Activated T-helper 1 cell treated with Interleukin-2 at 50 U/mL for 16 hours (primary cell): Measurements from ENCODE around the gene TBX1.

Source experiments
- DNase-seq: peaks from one replicate; pipeline ENCODE4 v3.0.0-alpha.2; 2020; ENCODE audit warnings: low read depth

Gene TBX1

DNA sequence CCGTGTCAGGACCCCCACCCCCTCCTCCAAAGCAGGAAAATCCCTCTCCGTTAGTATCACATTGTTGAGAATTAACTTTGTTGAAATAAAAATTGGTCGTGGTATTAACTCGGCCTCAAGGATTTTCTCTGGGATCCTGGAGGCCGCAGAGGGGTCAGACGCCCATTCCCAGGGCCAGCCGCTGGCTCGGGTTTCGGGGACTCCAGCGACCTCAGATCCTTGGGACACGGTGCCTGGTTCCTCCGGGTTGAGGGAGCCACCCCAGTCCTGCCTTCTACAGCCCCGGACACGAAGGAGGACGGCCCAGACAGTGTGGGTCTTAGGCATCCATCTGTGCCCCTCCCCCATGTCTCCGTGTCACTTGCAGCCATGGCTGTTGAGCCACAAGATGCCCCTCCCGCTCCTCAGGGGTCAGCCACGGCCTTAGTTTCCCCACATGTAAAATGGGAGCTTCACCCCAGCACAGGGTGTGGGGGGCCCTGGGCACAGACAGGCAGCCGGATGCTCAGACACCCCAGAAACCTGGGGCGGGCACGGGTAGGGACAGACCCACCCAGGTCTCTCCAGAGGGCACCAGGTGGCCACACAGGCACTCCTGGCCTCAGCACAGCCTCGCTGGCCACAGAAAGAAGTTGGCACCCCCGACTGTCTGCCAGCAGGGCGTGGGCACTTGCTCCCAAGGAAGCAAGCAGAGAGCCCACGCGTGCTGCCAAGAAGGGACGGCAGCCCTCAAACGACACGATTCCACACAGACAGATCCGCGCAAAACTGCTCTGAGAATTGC, 21.7 kb upstream of the TBX1 start:
- no peak for DNase-seq

DNA sequence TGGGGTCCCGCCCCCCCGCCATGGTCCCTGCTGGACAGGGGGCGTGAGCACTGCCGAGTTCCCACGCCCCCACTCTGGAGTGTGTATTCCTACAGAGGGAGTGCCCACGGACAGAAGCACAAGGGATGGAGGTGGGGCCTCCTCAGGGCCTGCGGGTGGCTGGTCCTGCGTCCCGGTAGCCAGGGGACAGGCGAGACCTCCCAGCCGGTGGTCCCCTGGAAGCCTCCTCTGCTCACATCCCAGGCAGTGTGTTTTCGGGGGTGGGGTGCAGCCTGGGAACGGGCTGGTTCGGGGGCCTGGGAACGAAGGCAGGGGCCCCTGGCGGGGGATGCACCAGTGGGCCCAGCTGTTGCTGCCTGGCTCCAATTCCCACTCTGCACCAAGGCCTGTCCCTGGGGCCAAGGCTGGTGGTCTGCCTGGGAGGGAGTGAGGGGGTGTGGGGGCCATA, 21.1 kb upstream of the TBX1 start:
- no peak for DNase-seq

DNA sequence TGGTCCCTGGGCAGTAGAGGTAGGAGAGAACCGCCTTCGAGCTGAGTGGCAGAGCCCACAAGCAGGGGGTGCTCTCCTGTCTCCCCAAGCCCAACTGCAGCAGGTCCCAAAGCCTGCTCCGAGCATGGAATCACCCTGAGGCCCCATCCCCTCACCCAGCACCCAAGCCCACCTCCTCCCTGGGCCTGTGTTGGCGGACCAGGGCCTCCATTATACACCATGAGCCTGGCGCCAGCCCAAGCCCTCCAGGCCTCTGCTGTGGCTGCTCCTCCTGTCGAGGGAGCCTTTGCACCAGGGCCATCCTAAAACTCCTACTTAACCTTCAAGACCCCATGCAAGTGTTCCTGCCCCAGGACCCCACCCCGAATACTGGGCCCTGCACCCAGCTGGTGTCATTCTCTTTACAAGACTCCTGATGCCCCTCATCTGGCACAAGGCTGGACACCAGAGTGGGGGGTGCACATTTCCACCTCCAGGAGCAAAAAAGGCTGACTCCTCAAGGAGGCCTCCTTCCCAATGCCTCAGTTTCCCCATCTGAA, 20.6 kb upstream of the TBX1 start:
- DNase-seq, result no peak

DNA sequence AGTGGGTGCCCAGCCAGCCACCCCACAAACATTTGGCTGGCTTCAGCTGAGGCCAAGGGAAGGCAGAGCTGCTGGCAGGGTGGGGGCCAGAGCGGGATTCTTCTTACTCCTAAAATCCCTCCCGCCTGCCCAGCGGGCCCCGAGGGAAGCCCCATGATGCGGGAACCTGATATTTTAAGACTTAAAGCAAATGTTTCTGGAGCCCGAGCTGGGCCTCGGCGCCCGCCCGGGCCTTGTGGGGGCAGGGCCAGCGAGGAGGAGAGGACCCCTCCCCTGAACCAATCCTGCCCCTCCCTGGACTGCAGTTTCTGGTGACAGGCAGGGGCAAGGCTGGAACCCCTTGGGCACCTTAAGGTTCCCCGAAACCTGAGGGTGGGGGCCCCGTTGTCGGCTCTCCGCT, 20.0 kb upstream of the TBX1 start:
- no peak for DNase-seq

GRCh38 chr22:19741053-19741452, 19.5 kb upstream of the TBX1 start:
- no peak for DNase-seq

DNA sequence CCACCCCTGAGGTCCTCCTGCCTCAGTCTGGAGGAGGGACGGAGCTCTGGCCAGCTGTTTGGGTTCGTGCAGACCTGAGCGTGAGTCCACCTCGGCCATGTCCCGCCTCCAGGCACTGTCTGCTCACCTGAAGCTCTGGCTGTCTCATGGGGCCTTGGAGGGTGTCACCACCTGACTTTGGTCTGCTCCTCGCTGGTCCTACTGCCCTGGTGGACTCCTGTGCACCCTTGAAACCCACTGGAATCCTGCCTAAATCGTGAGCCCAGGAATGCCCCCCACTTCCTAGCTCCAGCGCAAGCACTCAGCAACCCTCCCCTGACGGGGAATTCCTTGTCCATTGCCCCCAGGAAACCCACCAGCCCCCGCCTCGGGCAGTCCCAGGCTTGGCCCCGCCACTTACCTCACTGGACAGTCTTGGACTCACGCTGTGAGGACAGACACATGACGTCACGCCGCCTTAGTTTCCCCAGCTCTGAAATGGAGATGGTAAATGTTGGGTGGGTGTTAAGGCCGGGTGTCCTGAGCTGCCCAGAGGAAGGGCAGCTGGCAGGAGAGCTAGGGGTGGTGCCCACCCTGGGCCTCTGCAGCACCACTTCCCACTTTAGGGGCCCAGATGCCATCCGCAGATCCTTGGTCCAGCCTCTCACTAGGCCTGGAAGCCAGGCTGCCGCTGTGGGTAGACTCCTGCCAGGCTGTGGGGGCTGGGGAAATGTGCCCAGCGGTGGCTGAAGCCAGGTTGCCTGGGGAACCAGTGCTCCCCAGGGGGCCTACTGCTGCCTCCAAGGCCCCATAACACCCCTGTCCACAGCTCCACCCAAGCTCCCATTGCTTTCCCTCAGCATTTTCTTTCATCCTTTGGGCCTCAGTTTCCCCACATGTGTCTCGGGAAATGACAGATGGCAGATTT, 18.2 kb upstream of the TBX1 start:
- no peak for DNase-seq

- DNase-seq, result no peak
These were observed 17.5 kb upstream of the TBX1 start for GRCh38 chr22:19743081-19743480.

- no peak for DNase-seq
These were observed 16.9 kb upstream of the TBX1 start for GRCh38 chr22:19743651-19744050.

- no peak for DNase-seq
These were observed 16.1 kb upstream of the TBX1 start for GRCh38 chr22:19744350-19745006.

- DNase-seq, result no peak
These were observed 15.2 kb upstream of the TBX1 start for GRCh38 chr22:19745155-19746101.

DNA sequence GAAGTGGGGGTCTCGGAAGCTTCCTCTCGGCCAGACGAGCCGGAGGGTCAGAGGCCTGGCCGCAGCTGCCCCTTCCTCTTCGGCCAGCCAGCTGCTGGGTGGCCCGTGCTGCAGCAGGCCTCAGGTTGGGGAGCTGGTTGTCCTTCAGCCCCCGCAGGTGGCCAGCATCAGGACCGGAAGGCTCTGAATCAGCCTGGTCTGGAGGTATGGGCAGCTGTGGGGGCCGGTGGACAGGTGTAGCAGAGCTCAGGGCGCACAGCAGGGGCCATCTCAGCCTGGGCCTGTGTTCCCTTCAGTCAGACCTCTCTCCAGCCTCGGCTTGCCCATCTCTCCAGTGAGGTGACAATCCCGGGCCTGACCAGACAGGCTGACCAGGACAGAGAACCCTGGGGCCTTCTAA, 13.9 kb upstream of the TBX1 start:
- no peak for DNase-seq

DNA sequence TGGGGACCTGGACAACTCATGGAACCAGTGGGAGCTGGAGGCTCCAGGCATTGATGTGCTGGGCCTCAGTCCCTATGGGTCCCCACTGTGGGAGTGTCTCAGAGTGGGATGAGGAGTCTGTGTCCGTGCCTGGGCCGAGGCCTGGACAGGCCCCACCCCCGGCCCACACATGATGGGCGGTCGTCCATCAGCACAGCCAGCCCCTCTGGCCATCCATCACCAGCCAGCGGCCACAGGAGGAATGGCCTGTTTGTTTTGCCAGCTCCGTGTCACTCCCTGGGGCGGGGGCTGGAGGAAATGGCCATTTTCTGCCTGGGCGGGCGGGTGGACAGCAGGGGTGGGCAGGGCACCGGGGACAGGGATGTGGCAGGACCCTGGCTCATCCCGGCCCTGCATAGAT, 13.0 kb upstream of the TBX1 start:
- DNase-seq, result no peak

DNA sequence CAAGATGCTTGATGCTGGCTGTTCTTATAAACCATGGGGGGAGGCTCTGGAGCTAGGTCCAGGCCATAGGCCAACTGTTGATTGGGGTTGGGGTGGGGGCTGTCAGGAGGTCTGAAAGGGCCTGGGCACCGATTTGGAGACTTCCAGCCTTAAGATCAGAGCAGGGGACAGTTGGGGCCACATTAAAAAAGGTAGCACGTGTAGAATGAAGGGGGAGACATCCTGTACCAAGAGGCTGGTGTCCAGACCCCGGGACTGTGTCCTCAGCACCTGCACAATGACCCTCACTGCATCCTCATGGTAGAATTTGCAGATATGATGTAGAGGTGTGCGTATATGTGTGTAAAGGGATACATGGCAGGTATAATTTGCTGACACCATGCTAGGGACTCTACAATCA, 12.4 kb upstream of the TBX1 start:
- no peak for DNase-seq

DNA sequence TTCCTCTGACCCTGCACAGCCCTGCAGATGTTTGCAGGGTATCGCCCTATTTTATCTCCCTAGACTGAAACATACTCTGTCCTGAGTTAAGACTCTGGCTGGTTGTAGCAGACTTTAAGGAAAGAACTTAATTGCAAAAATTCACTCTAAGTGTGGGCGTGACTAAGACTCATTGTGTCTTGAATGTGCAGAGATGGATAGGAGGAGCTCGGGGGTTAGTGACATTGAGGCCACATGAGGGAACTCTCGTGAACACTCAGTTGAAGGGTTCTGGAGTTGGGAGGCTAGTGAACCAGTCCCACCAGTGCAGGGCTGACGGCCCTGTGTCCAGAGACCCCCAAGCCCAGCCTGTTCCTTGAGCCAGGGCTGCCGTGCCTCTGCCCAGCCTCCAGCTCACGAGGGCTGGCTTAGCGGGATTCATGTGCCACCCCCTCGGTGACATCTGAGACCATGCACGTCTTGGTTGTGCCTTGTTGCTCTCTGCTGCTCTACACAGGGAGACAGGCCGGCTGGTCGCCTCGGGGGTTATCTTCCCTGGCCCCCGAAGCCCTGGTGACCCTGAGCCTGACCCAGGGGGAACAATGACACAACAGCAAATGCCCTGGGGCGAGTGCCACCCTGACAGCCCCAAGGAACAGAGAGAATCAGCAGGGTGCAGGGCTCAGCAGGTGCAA, 11.4 kb upstream of the TBX1 start:
- DNase-seq, result no peak

DNA sequence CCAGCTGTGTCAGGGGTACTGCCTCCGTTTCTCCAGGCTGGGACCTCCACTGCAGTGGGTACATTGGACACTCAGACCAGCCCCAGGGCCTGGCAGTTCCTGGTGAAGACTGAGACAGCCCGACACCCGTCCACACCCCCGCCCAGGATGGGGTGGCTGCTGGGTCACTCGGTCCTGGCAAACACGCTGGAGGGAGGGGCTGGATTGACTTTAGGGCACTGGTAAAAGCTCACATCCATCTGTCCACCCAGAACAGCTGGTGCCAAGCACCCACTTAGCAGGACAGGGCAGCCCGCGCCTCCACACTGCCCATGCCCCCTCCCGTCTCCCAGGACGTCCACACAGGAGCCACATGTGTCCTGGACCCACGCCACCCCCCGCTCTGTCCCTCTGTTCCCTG, 10.7 kb upstream of the TBX1 start:
- DNase-seq, result no peak

DNA sequence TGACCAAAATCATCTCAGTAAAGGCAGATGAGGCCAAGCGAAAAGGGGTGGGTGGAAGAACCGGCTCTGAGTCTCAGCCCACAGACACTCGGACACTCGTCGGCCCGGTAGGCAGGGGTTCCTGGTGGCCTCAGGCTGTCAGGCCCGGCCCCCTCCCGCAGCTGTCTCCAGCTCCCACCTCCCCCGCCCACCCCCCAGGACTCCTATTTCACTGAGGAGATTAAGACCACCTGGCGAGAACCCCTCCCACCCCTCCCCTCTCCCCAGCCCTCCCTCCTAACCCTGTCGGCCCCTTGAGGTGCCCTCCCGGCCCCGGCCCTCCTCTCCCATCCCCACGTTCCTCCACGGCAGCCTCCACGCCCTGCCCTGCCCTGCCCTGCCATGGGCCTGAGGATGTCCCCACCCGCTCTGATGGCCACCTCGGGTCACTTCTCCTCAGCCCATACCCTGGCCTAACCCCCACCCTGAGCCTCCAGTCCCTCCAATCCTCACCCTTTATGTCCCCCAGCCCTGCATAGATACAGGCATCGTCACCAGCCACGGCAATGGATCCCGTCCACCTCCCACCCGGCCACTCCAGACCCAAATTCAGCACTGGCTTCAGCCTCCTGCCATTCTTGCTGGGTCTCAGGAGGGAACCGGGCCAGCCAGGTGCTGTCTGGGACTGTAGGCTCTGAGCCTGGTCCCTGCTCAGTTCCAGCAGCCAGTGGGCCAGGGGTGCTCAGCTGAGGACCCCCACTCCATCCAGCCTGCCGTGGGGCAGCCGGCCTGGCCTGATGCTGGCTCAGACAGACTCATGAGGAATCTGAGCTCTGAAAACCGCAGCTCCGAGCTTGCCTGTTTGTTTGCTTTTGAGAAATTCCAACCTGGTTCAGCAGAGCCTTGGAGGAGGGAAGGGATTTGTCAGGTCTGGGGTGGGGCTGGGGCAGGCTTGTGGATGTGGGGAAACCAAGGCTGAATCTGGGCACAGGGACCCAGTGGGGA, 9.8 kb upstream of the TBX1 start:
- DNase-seq, result no peak

DNA sequence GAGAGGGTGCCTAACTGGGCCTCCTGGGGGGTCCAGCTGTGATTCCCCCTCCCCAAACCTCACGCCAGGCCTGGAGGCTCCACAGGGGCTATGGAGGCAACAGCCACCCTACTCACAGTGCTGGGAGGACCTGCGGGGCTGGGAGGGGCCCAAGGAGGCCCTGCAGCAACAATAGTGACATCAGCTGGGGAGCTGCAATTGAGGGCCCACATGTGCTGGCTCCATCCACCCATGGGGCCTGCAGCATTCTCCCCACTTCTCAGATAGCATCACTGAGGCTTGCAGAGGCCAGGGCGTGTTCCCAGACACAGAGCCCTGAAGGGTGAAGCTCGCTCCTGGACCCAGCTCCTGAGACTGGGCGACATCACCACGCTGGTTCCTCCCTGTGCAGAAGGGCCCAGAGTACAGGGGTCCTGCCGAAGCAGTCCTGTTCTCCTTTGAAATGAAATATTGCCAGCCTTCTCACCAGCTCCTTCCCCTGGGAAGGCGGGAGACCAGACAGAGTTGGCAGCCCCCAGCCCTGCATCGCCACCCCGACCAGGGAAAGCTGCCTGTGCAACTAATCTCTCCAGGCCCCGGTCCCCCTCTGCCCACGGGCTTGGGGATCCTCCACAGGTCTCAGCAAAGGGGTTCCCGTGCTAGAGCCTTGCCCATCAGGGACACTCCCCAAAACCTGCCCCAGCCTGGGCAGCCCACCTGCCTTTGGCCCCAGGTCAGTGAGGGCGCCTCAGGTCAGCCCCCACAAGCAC, 8.9 kb upstream of the TBX1 start:
- no peak for DNase-seq

DNA sequence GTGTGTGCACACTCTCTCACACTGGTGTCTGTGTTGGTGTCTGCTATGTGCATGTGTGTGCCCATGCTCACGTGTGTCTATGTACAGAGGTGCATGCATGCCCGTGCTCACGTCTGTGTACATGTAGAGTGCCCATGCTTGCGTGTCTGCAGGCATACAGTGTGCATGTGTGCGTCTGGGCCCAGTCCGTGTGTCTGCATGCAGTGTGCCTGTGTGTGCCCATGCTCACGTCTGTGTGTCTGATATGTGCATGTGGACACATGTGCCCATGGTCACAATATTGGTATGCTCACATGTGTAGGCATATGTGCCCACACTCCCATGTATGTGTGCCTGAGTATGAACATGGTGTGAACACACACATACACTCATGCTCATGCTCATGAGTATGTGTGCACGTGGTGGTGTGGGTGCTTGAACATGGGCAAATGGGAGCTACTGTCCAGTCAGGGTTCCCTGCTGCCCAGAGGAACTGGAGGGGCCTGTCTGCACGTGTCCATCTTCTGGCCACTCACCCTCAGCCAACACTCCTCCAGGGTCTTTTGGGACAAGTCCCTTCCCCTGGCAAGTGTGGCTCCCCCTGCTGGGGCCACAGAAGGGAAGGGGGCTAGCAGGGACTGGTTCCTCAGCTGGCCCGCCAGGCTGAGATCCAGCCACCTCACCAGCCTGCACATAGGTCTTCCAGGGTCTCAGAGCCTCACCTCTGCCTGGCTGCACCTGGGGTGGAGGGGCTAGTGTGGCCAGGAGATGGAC, 7.3 kb upstream of the TBX1 start:
- DNase-seq, result no peak
